HG03575 (cell line): Measurements from ENCODE around the gene TM9SF1.
"Not testable (repeated sequence)": the region's sequence is repeated elsewhere in the genome, so short reads cannot be mapped to it uniquely, and the experiment has no call there.

Experiments
- ATAC-seq: cut with Tn5 transposase; IDR thresholded peaks from one replicate; pipeline ENCODE4 v1.9.1; 2021; ENCODE audit not compliant: unreplicated experiment, insufficient number of reproducible peaks, low FRiP score; ENCODE audit errors: extremely low read depth

The TM9SF1 gene

GRCh38 chr14:24231263-24232120 lies 36.3 kb upstream of the TM9SF1 start:
- no peak for ATAC-seq

GRCh38 chr14:24228902-24229301 lies 33.7 kb upstream of the TM9SF1 start:
- no peak for ATAC-seq

GRCh38 chr14:24226473-24226872 lies 31.2 kb upstream of the TM9SF1 start:
- ATAC-seq = no peak

GRCh38 chr14:24224618-24225071 lies 29.4 kb upstream of the TM9SF1 start:
- ATAC-seq = no peak

- not testable (repeated sequence) for ATAC-seq
Observed at GRCh38 chr14:24222987-24223386, 27.7 kb upstream of the TM9SF1 start.

- ATAC-seq = no peak
Observed at GRCh38 chr14:24219521-24219920, 24.3 kb upstream of the TM9SF1 start.

GRCh38 chr14:24219080-24219479 lies 23.8 kb upstream of the TM9SF1 start:
- ATAC-seq = no peak

GRCh38 chr14:24216876-24217275 lies 21.6 kb upstream of the TM9SF1 start:
- ATAC-seq = not testable (repeated sequence)

- ATAC-seq = no peak
Observed at GRCh38 chr14:24216345-24216699, 21.1 kb upstream of the TM9SF1 start.

- ATAC-seq = peak; percentile 28
Observed at GRCh38 chr14:24215495-24216344, 20.5 kb upstream of the TM9SF1 start, which contains the start of gene MDP1. MDP1 (minus strand) TSS chr14:24216066; CDS start chr14:24215955, 111 bp downstream.

- no peak for ATAC-seq
Observed at GRCh38 chr14:24213866-24214662, 18.8 kb upstream of the TM9SF1 start.

GRCh38 chr14:24212924-24213865 lies 18.0 kb upstream of the TM9SF1 start, which contains the start of gene CHMP4A:
CHMP4A (minus strand) TSS chr14:24213488; CDS start chr14:24213439, 49 bp downstream.
- peak; percentile 37 for ATAC-seq

GRCh38 chr14:24211311-24211710 lies 16.1 kb upstream of the TM9SF1 start:
- no peak for ATAC-seq

GRCh38 chr14:24207625-24208024 lies 12.4 kb upstream of the TM9SF1 start:
- no peak for ATAC-seq

- ATAC-seq = no peak
Observed at GRCh38 chr14:24207104-24207551, 11.9 kb upstream of the TM9SF1 start.

- ATAC-seq = no peak
Observed at GRCh38 chr14:24206260-24207103, 11.2 kb upstream of the TM9SF1 start.
